Nephron progenitor cell (in vitro differentiated cells): ENCODE measurements around the gene NRG3.

Experiments
- DNase-seq: peaks from one replicate; pipeline ENCODE4 v3.0.0; 2021
- H3K27ac Mint-ChIP-seq: 2 replicates; pipeline ENCODE4 v1.8.0; 2021; ENCODE audit warnings: mild to moderate bottlenecking, moderate library complexity, mixed read lengths
- H3K27me3 Mint-ChIP-seq: 2 replicates; pipeline ENCODE4 v1.8.0; 2021; ENCODE audit warnings: mild to moderate bottlenecking, low read depth, mixed read lengths; ENCODE audit not compliant: poor library complexity
- H3K36me3 Mint-ChIP-seq: 2 replicates; pipeline ENCODE4 v1.8.0; 2021; ENCODE audit warnings: low read depth, mixed read lengths
- H3K4me1 Mint-ChIP-seq: 2 replicates; pipeline ENCODE4 v1.8.0; 2021; ENCODE audit warnings: mixed read lengths
- H3K4me3 Mint-ChIP-seq: 2 replicates; pipeline ENCODE4 v1.8.0; 2021; ENCODE audit warnings: mild to moderate bottlenecking, moderate library complexity, mixed read lengths
- H3K9me3 Mint-ChIP-seq: 2 replicates; pipeline ENCODE4 v1.8.0; 2021; ENCODE audit warnings: mild to moderate bottlenecking, moderate library complexity, mixed read lengths
- CTCF ChIP-seq: fragments of 200-600 bp; sonication (generic); IDR thresholded peaks from 2 replicates; pipeline ENCODE4 v1.5.0; 2021; ENCODE audit warnings: antibody characterized with exemption

Gene NRG3

DNA sequence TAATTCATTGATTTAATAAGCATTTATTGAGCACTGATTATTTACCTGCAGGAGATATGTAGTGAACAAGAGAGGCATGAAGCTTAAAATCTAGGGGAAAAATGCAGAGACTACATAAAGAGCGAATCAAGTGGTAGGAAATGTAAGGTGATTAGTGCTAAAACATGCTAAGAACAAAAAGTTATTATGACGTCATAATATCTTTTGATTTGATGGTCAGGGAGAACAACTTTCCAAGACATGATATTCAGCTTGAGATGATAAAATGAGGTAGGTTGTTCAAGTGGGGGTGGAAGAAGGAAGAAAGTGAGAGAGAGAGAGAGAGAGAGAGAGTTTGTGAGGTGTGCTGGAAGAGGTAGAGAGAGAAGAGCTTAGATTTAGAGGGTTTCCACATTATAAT, 317.7 kb downstream of the NRG3 start:
- no peak for TF ChIP-seq CTCF
- Mint-ChIP-seq H3K36me3 (no peaks in the 10 kb centered on the region), H3K27me3 (no peaks in the 10 kb centered on the region), H3K9me3 (no peaks in the 10 kb centered on the region), H3K4me3 (no peak overlapping the region), H3K27ac (no peak overlapping the region), H3K4me1 (no peaks in the 10 kb centered on the region)
- no peak for DNase-seq

DNA sequence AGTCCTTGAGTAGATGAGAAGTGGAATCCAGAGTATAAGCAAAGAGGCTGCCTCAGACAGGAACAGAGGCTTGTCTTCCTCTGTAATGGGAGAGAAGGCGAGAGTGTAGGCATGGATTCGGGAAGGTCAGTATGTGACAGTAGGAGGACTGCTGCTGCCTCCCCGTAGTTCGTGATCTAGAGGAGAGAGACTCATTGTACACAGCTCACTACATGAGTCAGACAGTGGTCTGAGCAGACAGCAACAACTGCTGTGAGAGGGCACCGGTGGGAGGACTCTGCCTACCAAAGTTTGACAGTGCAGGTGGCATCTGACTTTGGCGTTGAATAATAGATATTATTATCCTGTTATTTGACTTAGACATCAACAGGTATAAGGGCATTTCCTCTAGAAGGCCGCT, 319.4 kb downstream of the NRG3 start:
- H3K27me3 Mint-ChIP-seq: no peaks in the 10 kb centered on the region
- no peaks in the 10 kb centered on the region for H3K36me3 Mint-ChIP-seq
- H3K27ac Mint-ChIP-seq: no peak overlapping the region
- H3K4me1 Mint-ChIP-seq: no peaks in the 10 kb centered on the region
- no peaks in the 10 kb centered on the region for H3K9me3 Mint-ChIP-seq
- H3K4me3 Mint-ChIP-seq: no peak overlapping the region
- TF ChIP-seq CTCF: no peak
- DNase-seq: no peak

- DNase-seq: no peak
- peaks cover 22% of the 10 kb centered on the region for H3K4me1 Mint-ChIP-seq
- no peaks in the 10 kb centered on the region for H3K9me3 Mint-ChIP-seq
- no peaks in the 10 kb centered on the region for H3K27me3 Mint-ChIP-seq
- H3K4me3 Mint-ChIP-seq: no peak overlapping the region
- no peak for TF ChIP-seq CTCF
- H3K27ac Mint-ChIP-seq: no peak overlapping the region
- H3K36me3 Mint-ChIP-seq: no peaks in the 10 kb centered on the region
Measured at GRCh38 chr10:82206831-82207230, 331.8 kb downstream of the NRG3 start.

GRCh38 chr10:82208726-82209125, 333.7 kb downstream of the NRG3 start:
- Mint-ChIP-seq H3K27me3 (no peaks in the 10 kb centered on the region), H3K9me3 (no peaks in the 10 kb centered on the region), H3K27ac (no peak overlapping the region), H3K4me3 (no peak overlapping the region), H3K4me1 (peaks cover 22% of the 10 kb centered on the region), H3K36me3 (no peaks in the 10 kb centered on the region)
- no peak for TF ChIP-seq CTCF
- DNase-seq: no peak

GRCh38 chr10:82210331-82210730, 335.3 kb downstream of the NRG3 start:
- H3K27ac Mint-ChIP-seq: no peak overlapping the region
- no peaks in the 10 kb centered on the region for H3K27me3 Mint-ChIP-seq
- H3K4me3 Mint-ChIP-seq: no peak overlapping the region
- no peaks in the 10 kb centered on the region for H3K36me3 Mint-ChIP-seq
- H3K9me3 Mint-ChIP-seq: no peaks in the 10 kb centered on the region
- no peak for TF ChIP-seq CTCF
- H3K4me1 Mint-ChIP-seq: peaks cover 22% of the 10 kb centered on the region
- no peak for DNase-seq

- H3K36me3 Mint-ChIP-seq: no peaks in the 10 kb centered on the region
- no peak for TF ChIP-seq CTCF
- DNase-seq: no peak
- H3K4me3 Mint-ChIP-seq: no peak overlapping the region
- no peaks in the 10 kb centered on the region for H3K27me3 Mint-ChIP-seq
- peaks cover 22% of the 10 kb centered on the region for H3K4me1 Mint-ChIP-seq
- H3K9me3 Mint-ChIP-seq: no peaks in the 10 kb centered on the region
- no peak overlapping the region for H3K27ac Mint-ChIP-seq
Measured at GRCh38 chr10:82211346-82211745, 336.4 kb downstream of the NRG3 start.
